SK-N-MC (cell line): ENCODE results near the gene SCFD2.

Experiments
- EZH2 ChIP-seq: fragments of 200-600 bp; sonication (generic); IDR thresholded peaks from one replicate; pipeline ENCODE4 v1.6.1; 2017; ENCODE audit warnings: antibody characterized with exemption
- FOXP2 ChIP-seq: optimal IDR thresholded peaks from 2 replicates; pipeline ENCODE3; 2011; ENCODE audit warnings: mild to moderate bottlenecking, moderate library complexity; ENCODE audit not compliant: insufficient read depth; ENCODE audit errors: extremely low read length, control extremely low read depth
- POLR2AphosphoS5 ChIP-seq: IDR thresholded peaks from 2 replicates; pipeline ENCODE4 v1.6.1; 2012; ENCODE audit warnings: mild to moderate bottlenecking, low read depth, low read length, borderline replicate concordance

GRCh38 chr4:53057679-53058078, 308.2 kb downstream of the SCFD2 start:
- no peak for TF ChIP-seq POLR2AphosphoS5
- TF ChIP-seq EZH2: no peak
- no peak for TF ChIP-seq FOXP2
